ENCODE results near the gene TTC23L. TPM values are rescaled to one million over a fixed set of nuclear protein-coding genes. Genes with fewer than 3 reads are reported as not detected.

The TTC23L gene, protein sequence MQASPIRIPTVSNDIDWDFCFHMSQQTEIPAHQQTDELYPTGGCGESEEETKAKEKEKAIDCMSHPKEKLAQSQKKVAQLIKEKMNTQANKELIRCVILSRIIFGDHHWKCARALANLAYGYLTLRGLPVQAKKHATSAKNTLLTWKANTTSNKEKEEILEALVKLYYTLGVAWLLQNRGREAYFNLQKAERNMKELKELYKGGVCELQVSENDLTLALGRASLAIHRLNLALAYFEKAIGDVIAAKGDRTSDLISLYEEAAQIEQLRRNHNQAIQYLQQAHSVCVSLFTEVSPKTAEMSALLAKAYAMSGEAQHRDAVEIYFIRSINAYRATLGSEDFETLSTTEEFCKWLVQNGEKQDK
- 1 to 10 TPM in 1 of 4 donors, under 1 TPM in 1, not detected in 2; 0.15 to 2.0 TPM for total RNA-seq

- no peaks in the 10 kb centered on the region for H3K4me1 ChIP-seq
- peak; percentile 84 to 90 for DNase-seq
- H3K9me3 ChIP-seq: no peaks in the 10 kb centered on the region
- peak within 1 kb of the TSS; percentile 33 to 61 for H3K27ac ChIP-seq
- TF ChIP-seq POLR2A (IDR thresholded peaks at IDR 0.05) (peak in 1 of 2 donors; percentile 72), CTCF (IDR thresholded peaks at IDR 0.05) (no peak)
- no peaks in the 10 kb centered on the region for H3K36me3 ChIP-seq
- H3K4me3 ChIP-seq: peak within 1 kb of the TSS; percentile 63 to 76
- H3K27me3 ChIP-seq: no peaks in the 10 kb centered on the region
- intact Hi-C loops (cut with DNase I; ENCODE audit: low total_unique reads): no loop called here
Measured at GRCh38 chr5:34838785-34839714, at the start of gene TTC23L. TSS of gene TTC23L (plus strand) at chr5:34839164. CDS start at chr5:34840672, 1,508 bp downstream.

DNA sequence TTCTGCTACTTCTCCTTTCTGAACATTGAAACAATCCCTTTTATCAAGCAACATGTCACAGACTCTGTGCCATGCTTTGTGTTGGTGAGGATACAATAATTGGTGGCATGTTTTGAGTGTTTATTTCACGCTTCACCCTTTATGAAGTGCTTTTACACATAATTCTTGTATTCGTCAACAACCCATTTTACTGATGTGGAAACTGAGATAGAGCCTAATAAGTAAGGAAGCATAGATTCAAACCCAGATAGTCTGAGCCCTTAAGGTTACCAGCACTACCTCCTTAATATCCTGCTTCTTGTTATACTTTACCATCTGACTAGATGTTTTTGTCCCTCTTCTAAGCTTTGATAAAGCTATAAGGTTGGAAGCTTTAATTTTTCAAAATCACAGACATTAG is 49.3 kb upstream of the TTC23L start:
- DNase-seq: no peak
- Histone ChIP-seq H3K9me3 (no peaks in the 10 kb centered on the region), H3K27ac (peak overlapping the region; percentile 5 to 35), H3K27me3 (no peaks in the 10 kb centered on the region), H3K36me3 (no peaks in the 10 kb centered on the region), H3K4me3 (no peak overlapping the region), H3K4me1 (no peaks in the 10 kb centered on the region)
- TF ChIP-seq CTCF (IDR thresholded peaks at IDR 0.05): peak in 1 of 4 experiments; percentile 2
- no peak for TF ChIP-seq POLR2A (IDR thresholded peaks at IDR 0.05)
- intact Hi-C loops (cut with DNase I; ENCODE audit: low total_unique reads): no loop called here

GRCh38 chr5:34790069-34790468 is 48.9 kb upstream of the TTC23L start:
- Histone ChIP-seq H3K27me3 (no peaks in the 10 kb centered on the region), H3K4me3 (no peak overlapping the region), H3K27ac (no peak overlapping the region), H3K36me3 (no peaks in the 10 kb centered on the region), H3K4me1 (no peaks in the 10 kb centered on the region), H3K9me3 (no peaks in the 10 kb centered on the region)
- intact Hi-C loops (cut with DNase I; ENCODE audit: low total_unique reads): no loop called here
- DNase-seq: no peak
- TF ChIP-seq CTCF (IDR thresholded peaks at IDR 0.05) (no peak), POLR2A (IDR thresholded peaks at IDR 0.05) (no peak)

DNA sequence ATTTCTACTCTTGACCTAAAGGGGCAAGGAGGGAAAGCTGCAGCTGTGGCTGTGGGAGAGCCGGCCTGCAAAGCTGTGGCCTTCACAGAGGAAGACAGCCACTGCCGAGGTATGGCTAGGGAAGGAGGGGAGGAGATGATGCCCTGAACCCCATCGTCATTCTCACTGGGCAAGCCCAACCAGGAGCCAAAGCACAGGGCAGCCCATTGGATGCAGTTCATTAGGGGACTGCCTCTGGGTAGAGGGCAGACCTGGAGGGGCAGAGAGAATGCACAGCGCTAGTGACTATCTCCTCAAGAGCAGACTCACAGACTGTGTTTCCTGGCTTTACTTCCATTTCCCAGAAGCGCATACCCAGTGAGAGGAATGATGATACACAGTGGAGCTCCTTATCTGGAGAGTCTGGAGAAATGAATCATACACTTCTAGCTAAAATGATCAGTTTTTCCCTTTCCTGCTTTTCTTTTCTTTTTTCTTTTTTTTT is 47.2 kb upstream of the TTC23L start:
- H3K9me3 ChIP-seq: no peaks in the 10 kb centered on the region
- no peaks in the 10 kb centered on the region for H3K27me3 ChIP-seq
- H3K36me3 ChIP-seq: no peaks in the 10 kb centered on the region
- DNase-seq: no peak
- TF ChIP-seq POLR2A (IDR thresholded peaks at IDR 0.05) (no peak), CTCF (IDR thresholded peaks at IDR 0.05) (no peak)
- no peaks in the 10 kb centered on the region for H3K4me1 ChIP-seq
- intact Hi-C loops (cut with DNase I; ENCODE audit: low total_unique reads): no loop called here
- no peak overlapping the region for H3K27ac ChIP-seq
- no peak overlapping the region for H3K4me3 ChIP-seq
